SK-N-SH treated with all-trans-retinoic acid at 6 μM for 48 hours (cell line): ENCODE results near the gene GARNL3.
A peak's percentile ranks its signal among the peaks of the same experiment; 100 is the strongest.

Source experiments
- ATAC-seq: fragments of 200-7000 bp; cut with Tn5 transposase; 3 replicates; pipeline ENCODE4 v1.9.1; 2020; ENCODE audit warnings: mild to moderate bottlenecking, moderate library complexity
- ARNTL ChIP-seq: fragments of 450-650 bp; formaldehyde crosslinking; IDR thresholded peaks from 2 replicates; pipeline ENCODE4 v1.5.0; 2020; ENCODE audit warnings: low read depth, mild to moderate bottlenecking, moderate library complexity, borderline replicate concordance
- BACH2 ChIP-seq: fragments of 250-450 bp; sonication (Bioruptor Pico); IDR thresholded peaks from 2 replicates; pipeline ENCODE4 v1.9.0; 2021; ENCODE audit warnings: mild to moderate bottlenecking, borderline replicate concordance
- CREB5 ChIP-seq: fragments of 250-450 bp; sonication (Bioruptor Pico); IDR thresholded peaks from 2 replicates; pipeline ENCODE4 v1.5.1; 2020; ENCODE audit warnings: low read depth, mild to moderate bottlenecking, moderate library complexity
- CSDC2 ChIP-seq: fragments of 250-450 bp; sonication (Bioruptor Pico); IDR thresholded peaks from 2 replicates; pipeline ENCODE4 v1.5.0; 2020; ENCODE audit warnings: mild to moderate bottlenecking, moderate library complexity
- CSRNP3 ChIP-seq: fragments of 250-450 bp; sonication (Bioruptor Pico); IDR thresholded peaks from 2 replicates; pipeline ENCODE4 v1.5.1; 2021; ENCODE audit warnings: mild to moderate bottlenecking, moderate library complexity
- ESRRG ChIP-seq: fragments of 250-450 bp; sonication (Bioruptor Pico); IDR thresholded peaks from 2 replicates; pipeline ENCODE4 v1.6.1; 2021; ENCODE audit warnings: mild to moderate bottlenecking
- GLIS3 ChIP-seq: fragments of 250-450 bp; sonication (Bioruptor Pico); IDR thresholded peaks from 2 replicates; pipeline ENCODE4 v1.5.0; 2020; ENCODE audit warnings: mild to moderate bottlenecking, moderate library complexity
- ISL1 ChIP-seq: fragments of 250-450 bp; sonication (Bioruptor Pico); IDR thresholded peaks from 2 replicates; pipeline ENCODE4 v2.1.2; 2022; ENCODE audit warnings: mild to moderate bottlenecking, moderate library complexity
- PATZ1 ChIP-seq: fragments of 250-450 bp; sonication (Bioruptor Pico); IDR thresholded peaks from 2 replicates; pipeline ENCODE4 v1.8.0; 2020; ENCODE audit warnings: mild to moderate bottlenecking, moderate library complexity, borderline replicate concordance
- POU6F1 ChIP-seq: fragments of 250-450 bp; sonication (Bioruptor Pico); IDR thresholded peaks from 2 replicates; pipeline ENCODE4 v1.8.0; 2021; ENCODE audit warnings: low read depth, mild to moderate bottlenecking, moderate library complexity, borderline replicate concordance
- PPARA ChIP-seq: fragments of 250-450 bp; sonication (Bioruptor Pico); IDR thresholded peaks from 2 replicates; pipeline ENCODE4 v1.5.0; 2020; ENCODE audit warnings: mild to moderate bottlenecking, borderline replicate concordance
- RARB ChIP-seq: fragments of 250-450 bp; sonication (Bioruptor Pico); IDR thresholded peaks from 2 replicates; pipeline ENCODE4 v1.8.0; 2021; ENCODE audit warnings: mild to moderate bottlenecking, moderate library complexity
- SNAI2 ChIP-seq: fragments of 250-450 bp; sonication (Bioruptor Pico); IDR thresholded peaks from 2 replicates; pipeline ENCODE4 v1.5.0; 2020; ENCODE audit warnings: mild to moderate bottlenecking, moderate library complexity
- TCF4 ChIP-seq: fragments of 250-450 bp; sonication (Bioruptor Pico); IDR thresholded peaks from 2 replicates; pipeline ENCODE4 v1.8.0; 2021; ENCODE audit warnings: mild to moderate bottlenecking, moderate library complexity, borderline replicate concordance
- TOX ChIP-seq: fragments of 250-450 bp; sonication (Bioruptor Pico); IDR thresholded peaks from 2 replicates; pipeline ENCODE4 v1.8.0; 2021; ENCODE audit warnings: mild to moderate bottlenecking, moderate library complexity, borderline replicate concordance
- TSHZ2 ChIP-seq: fragments of 250-450 bp; sonication (Bioruptor Pico); IDR thresholded peaks from 2 replicates; pipeline ENCODE4 v1.5.0; 2020; ENCODE audit warnings: mild to moderate bottlenecking, moderate library complexity
- ZC3H10 ChIP-seq: fragments of 250-450 bp; sonication (Bioruptor Pico); IDR thresholded peaks from 2 replicates; pipeline ENCODE4 v1.5.1; 2021; ENCODE audit warnings: mild to moderate bottlenecking, moderate library complexity
- ZFP3 ChIP-seq: fragments of 250-450 bp; sonication (Bioruptor Pico); IDR thresholded peaks from 2 replicates; pipeline ENCODE4 v1.5.0; 2020; ENCODE audit warnings: mild to moderate bottlenecking, moderate library complexity
- ZFP30 ChIP-seq: fragments of 450-650 bp; formaldehyde crosslinking; IDR thresholded peaks from 2 replicates; pipeline ENCODE4 v1.5.0; 2022; ENCODE audit warnings: mild to moderate bottlenecking, moderate library complexity
- ZNF565 ChIP-seq: fragments of 450-650 bp; formaldehyde crosslinking; conservative IDR thresholded peaks from 2 replicates; pipeline ENCODE4 v1.5.0; 2020; ENCODE audit warnings: low read depth, mild to moderate bottlenecking, moderate library complexity
- ZNF70 ChIP-seq: fragments of 450-650 bp; formaldehyde crosslinking; IDR thresholded peaks from 2 replicates; pipeline ENCODE4 v1.5.0; 2020; ENCODE audit warnings: mild to moderate bottlenecking, moderate library complexity
- ZNF8 ChIP-seq: fragments of 450-650 bp; formaldehyde crosslinking; IDR thresholded peaks from 2 replicates; pipeline ENCODE4 v1.5.0; 2020; ENCODE audit warnings: mild to moderate bottlenecking, moderate library complexity

Gene GARNL3

GRCh38 chr9:127388856-127389238 lies 124.3 kb downstream of the GARNL3 start:
- ATAC-seq, result peak; percentile 5; the same call in 1 of the 3 replicates
- TF ChIP-seq ZFP30 (CRISPR knock-in tag), result no peak
- TF ChIP-seq ISL1 (CRISPR knock-in tag), result no peak
- no peak for TF ChIP-seq CREB5 (CRISPR knock-in tag)
- no peak for TF ChIP-seq CSDC2 (CRISPR knock-in tag)
- no peak for TF ChIP-seq PATZ1 (CRISPR knock-in tag)
- TF ChIP-seq ZFP3 (CRISPR knock-in tag), result no peak
- no peak for TF ChIP-seq RARB (CRISPR knock-in tag)
- TF ChIP-seq ARNTL (CRISPR knock-in tag), result no peak
- TF ChIP-seq PPARA (CRISPR knock-in tag), result no peak
- no peak for TF ChIP-seq TCF4 (CRISPR knock-in tag)
- no peak for TF ChIP-seq ZNF565 (CRISPR knock-in tag)
- no peak for TF ChIP-seq ESRRG (CRISPR knock-in tag)
- no peak for TF ChIP-seq SNAI2
- no peak for TF ChIP-seq POU6F1 (CRISPR knock-in tag)
- TF ChIP-seq GLIS3 (CRISPR knock-in tag), result no peak

GRCh38 chr9:127389381-127390247 lies 125.0 kb downstream of the GARNL3 start:
- ATAC-seq, result no peak
- TF ChIP-seq CREB5 (CRISPR knock-in tag), result no peak
- TF ChIP-seq TOX (CRISPR knock-in tag), result no peak
- no peak for TF ChIP-seq CSRNP3 (CRISPR knock-in tag)
- no peak for TF ChIP-seq GLIS3 (CRISPR knock-in tag)
- no peak for TF ChIP-seq SNAI2
- TF ChIP-seq ZNF565 (CRISPR knock-in tag), result no peak
- TF ChIP-seq ZNF8 (CRISPR knock-in tag), result no peak
- no peak for TF ChIP-seq POU6F1 (CRISPR knock-in tag)
- no peak for TF ChIP-seq CSDC2 (CRISPR knock-in tag)
- TF ChIP-seq ZFP3 (CRISPR knock-in tag), result no peak
- no peak for TF ChIP-seq ZFP30 (CRISPR knock-in tag)
- no peak for TF ChIP-seq ZC3H10
- no peak for TF ChIP-seq BACH2 (CRISPR knock-in tag)
- TF ChIP-seq ZNF70, result no peak
- no peak for TF ChIP-seq TCF4 (CRISPR knock-in tag)
- no peak for TF ChIP-seq ISL1 (CRISPR knock-in tag)
- no peak for TF ChIP-seq PPARA (CRISPR knock-in tag)
- no peak for TF ChIP-seq TSHZ2 (CRISPR knock-in tag)
